Ishikawa (cell line): ENCODE results near the gene PRDM16.

Source experiments
- CREB1 ChIP-seq: IDR thresholded peaks from 2 replicates; pipeline ENCODE4 v1.6.1; 2012; ENCODE audit warnings: low read depth
- FOXM1 ChIP-seq: IDR thresholded peaks from 2 replicates; pipeline ENCODE4 v1.6.1; 2012; ENCODE audit warnings: low read depth, borderline replicate concordance
- NFIC ChIP-seq: IDR thresholded peaks from 2 replicates; pipeline ENCODE4 v1.6.1; 2012
- RAD21 ChIP-seq: IDR thresholded peaks from 2 replicates; pipeline ENCODE4 v1.6.1; 2012; ENCODE audit warnings: low read depth
- TCF12 ChIP-seq: IDR thresholded peaks from 2 replicates; pipeline ENCODE4 v1.6.1; 2012; ENCODE audit warnings: low read depth
- TEAD4 ChIP-seq: IDR thresholded peaks from 2 replicates; pipeline ENCODE4 v1.6.1; 2012
- YY1 ChIP-seq: IDR thresholded peaks from 2 replicates; pipeline ENCODE4 v1.6.1; 2012; ENCODE audit warnings: low read depth
- TF ChIP-seq, protein P1 (sequence below): IDR thresholded peaks from 2 replicates; pipeline ENCODE4 v1.6.1; 2012
- TF ChIP-seq, protein P2 (sequence below): IDR thresholded peaks from 2 replicates; pipeline ENCODE4 v1.6.1; 2012
- TF ChIP-seq, protein P3 (sequence below): IDR thresholded peaks from 2 replicates; pipeline ENCODE4 v1.6.1; 2012; ENCODE audit warnings: low read depth, mild to moderate bottlenecking

DNA sequence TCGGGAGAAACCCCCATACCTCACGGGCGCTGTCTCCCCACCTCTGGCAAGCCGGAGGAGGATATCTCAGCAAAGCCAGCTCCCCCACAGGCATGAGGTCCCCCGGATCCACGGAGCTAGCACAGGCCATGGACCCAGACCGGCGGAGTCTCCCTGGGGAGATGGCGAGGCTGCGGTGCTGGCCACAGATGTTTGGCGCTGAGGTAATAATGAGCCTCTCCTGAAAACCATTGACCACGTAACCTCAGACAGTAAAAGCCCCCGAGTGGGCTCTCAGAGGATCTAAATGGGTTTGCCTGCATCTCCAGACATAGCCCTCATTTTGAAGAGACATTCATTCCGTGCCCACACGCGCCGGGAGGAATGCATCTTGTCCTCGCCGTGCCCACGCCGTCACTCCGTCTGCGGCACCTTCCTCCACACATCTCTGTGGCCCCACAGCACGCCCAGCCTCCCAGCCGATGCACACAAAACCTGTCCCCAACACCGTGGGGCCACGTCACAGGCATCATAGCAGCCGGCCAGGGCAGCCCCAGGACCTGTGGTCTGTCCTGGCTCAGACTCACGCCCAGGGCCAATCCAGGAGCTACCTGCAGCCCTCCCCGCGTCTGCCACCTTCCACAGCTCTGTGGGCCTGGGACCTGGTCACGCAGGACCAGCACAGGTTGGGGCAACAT is 150.9 kb downstream of the PRDM16 start:
- TF ChIP-seq, protein P1, sequence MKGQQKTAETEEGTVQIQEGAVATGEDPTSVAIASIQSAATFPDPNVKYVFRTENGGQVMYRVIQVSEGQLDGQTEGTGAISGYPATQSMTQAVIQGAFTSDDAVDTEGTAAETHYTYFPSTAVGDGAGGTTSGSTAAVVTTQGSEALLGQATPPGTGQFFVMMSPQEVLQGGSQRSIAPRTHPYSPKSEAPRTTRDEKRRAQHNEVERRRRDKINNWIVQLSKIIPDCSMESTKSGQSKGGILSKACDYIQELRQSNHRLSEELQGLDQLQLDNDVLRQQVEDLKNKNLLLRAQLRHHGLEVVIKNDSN, result no peak
- TF ChIP-seq RAD21 (no peak), TEAD4 (no peak), TCF12 (no peak), NFIC (no peak), YY1 (no peak), CREB1 (no peak), FOXM1 (no peak)
- TF ChIP-seq, protein P2, sequence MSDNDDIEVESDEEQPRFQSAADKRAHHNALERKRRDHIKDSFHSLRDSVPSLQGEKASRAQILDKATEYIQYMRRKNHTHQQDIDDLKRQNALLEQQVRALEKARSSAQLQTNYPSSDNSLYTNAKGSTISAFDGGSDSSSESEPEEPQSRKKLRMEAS, result no peak
- TF ChIP-seq, protein P3, sequence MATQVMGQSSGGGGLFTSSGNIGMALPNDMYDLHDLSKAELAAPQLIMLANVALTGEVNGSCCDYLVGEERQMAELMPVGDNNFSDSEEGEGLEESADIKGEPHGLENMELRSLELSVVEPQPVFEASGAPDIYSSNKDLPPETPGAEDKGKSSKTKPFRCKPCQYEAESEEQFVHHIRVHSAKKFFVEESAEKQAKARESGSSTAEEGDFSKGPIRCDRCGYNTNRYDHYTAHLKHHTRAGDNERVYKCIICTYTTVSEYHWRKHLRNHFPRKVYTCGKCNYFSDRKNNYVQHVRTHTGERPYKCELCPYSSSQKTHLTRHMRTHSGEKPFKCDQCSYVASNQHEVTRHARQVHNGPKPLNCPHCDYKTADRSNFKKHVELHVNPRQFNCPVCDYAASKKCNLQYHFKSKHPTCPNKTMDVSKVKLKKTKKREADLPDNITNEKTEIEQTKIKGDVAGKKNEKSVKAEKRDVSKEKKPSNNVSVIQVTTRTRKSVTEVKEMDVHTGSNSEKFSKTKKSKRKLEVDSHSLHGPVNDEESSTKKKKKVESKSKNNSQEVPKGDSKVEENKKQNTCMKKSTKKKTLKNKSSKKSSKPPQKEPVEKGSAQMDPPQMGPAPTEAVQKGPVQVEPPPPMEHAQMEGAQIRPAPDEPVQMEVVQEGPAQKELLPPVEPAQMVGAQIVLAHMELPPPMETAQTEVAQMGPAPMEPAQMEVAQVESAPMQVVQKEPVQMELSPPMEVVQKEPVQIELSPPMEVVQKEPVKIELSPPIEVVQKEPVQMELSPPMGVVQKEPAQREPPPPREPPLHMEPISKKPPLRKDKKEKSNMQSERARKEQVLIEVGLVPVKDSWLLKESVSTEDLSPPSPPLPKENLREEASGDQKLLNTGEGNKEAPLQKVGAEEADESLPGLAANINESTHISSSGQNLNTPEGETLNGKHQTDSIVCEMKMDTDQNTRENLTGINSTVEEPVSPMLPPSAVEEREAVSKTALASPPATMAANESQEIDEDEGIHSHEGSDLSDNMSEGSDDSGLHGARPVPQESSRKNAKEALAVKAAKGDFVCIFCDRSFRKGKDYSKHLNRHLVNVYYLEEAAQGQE, result no peak
